SH-SY5Y (cell line): ENCODE data around the gene KRTCAP2.

Source experiments
- GATA2 ChIP-seq: IDR thresholded peaks from 2 replicates; pipeline ENCODE4 v1.6.1; 2011; ENCODE audit warnings: mild to moderate bottlenecking, low read depth, low read length
- GATA3 ChIP-seq: IDR thresholded peaks from 2 replicates; pipeline ENCODE4 v1.6.1; 2011; ENCODE audit warnings: low read depth, mild to moderate bottlenecking, low read length, moderate library complexity

DNA sequence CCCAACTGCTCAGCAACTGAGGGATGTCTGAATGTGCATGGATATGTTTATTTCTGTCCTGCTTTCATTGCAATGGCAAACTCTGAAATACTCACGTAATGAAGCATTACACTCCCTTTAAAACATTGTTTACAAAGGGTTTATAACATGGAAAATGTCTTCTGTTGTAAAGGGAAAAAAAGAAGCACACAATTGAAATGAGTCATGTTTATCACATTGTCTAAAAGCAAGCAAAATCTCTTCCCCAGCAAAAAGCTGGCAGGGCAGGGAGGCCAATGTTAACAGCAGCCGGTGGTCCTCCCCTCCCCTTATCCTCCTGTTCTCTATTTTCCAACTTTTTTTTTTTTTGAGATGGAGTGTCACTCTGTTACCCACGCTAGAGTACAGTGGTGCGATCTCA lies 49.3 kb downstream of the KRTCAP2 start:
- TF ChIP-seq GATA2 = no peak
- no peak for TF ChIP-seq GATA3
